NCI-H2227 (cell line): ENCODE results near the gene SNAPC5.
"Not testable (repeated sequence)": the region's sequence is repeated elsewhere in the genome, so short reads cannot be mapped to it uniquely, and the experiment has no call there.

ENCODE experiments used
- DNase-seq: peaks from one replicate; lab custom pipeline; 2025; ENCODE audit not compliant: unreplicated experiment; lab: John Stamatoyannopoulos, UW

SNAPC5 gene

GRCh38 chr15:66491846-66492245 lies 5.7 kb downstream of the SNAPC5 start:
- DNase-seq = no peak

- DNase-seq = no peak
Observed at GRCh38 chr15:66489179-66489791, 8.3 kb downstream of the SNAPC5 start.

- DNase-seq = no peak
Observed at GRCh38 chr15:66488525-66488924, 9.0 kb downstream of the SNAPC5 start.

GRCh38 chr15:66486887-66487286 lies 10.7 kb downstream of the SNAPC5 start:
- DNase-seq = no peak

DNA sequence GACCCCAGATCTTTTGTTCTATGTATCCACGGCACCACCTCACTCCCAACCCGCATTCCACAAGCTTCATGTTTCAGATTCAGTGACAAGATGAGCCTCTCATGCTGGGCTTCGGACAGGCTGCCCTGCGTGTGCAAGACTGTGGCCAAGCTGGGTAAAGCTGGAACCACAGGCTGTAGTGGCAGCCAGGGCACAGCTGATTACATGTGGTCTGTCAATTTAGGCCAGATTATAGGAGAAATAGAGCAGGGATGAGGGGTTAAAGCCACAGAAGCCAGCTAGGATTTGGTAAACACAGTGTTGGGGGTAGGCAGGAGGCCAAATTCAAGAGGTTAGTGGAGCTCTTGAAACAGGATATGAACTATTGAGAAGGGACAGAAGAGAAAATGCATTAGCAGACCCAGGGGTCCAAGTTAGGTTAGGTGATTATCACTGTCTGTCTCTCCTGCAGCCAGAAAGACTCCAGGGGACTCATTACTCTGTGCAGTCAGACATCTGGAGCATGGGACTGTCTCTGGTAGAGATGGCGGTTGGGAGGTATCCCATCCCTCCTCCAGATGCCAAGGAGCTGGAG lies 12.9 kb downstream of the SNAPC5 start:
- DNase-seq = no peak

GRCh38 chr15:66483131-66483566 lies 14.4 kb downstream of the SNAPC5 start:
- DNase-seq = no peak

DNA sequence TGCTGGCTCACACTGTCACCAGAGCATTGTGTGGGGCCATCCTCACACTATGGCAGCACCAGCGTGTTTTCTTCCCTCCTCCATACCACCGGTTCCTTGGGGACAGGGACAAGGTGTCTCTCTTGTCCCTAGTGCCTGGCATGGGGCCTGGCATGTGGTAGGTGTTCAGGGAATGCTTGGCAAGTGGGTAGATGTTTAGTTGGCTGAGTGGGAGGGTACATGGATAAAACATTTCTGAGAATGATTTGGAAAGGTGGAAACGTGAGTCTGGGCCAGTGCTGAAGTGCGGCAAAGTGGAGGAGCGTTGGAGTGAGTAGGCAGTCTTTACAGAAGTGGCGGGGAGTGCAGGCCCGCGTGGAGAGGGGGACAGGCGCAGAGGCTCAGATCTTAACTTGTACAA lies 15.0 kb downstream of the SNAPC5 start:
- no peak for DNase-seq

DNA sequence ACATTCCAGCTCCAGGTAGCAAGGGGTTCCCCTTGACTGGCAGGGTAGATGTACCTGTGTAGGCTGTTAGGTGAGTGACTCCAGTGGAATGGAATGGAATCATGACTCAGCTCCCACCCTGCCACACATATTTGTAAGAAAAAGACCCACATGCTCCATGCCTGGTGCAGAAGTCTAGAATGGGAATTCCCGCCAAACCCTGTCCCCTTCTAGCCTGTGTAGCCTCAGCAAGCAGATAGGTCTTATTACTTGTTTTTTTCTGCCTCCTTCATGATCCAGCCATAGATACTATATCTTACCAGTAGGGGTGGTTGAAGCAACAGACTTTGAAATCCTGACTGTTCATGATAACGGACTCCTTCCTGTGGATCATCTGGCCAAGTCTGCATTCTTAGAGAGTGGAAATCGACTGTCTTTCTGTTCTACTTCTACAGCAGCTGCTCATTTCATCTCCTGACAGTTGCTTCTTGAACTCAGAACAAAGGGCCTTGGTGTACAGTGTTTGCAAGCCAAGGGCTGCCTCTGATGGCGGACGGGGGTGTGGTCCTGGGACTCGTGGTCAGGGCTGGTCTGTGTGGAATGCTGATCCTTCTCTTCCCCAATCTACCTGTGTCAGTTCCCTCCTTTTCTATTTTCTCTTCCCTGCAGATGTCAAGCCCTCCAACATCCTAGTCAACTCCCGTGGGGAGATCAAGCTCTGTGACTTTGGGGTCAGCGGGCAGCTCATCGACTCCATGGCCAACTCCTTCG lies 16.3 kb downstream of the SNAPC5 start:
- no peak for DNase-seq

GRCh38 chr15:66480267-66480666 lies 17.3 kb downstream of the SNAPC5 start:
- no peak for DNase-seq

DNA sequence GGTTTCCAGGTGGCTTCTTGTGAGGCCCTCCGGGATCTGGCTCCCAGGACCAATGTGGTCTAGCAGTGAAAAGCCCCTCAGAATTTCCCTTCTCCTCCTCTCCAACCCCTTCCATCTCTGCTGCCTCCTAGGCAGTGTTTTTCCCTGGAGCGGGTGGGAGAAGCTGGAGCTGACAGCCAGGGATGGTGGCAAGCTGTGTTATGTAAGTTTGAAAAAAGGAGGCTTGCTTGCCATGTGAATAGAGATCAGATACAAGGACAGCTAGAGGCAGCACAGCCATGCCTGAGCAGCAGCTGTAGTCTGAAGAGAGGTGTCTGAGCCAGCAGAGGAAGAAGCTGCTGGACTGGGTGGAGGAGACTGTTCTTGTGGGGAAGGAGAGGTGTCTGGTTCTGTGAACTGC lies 20.6 kb downstream of the SNAPC5 start:
- DNase-seq = no peak

- no peak for DNase-seq
Observed at GRCh38 chr15:66476535-66476934, 21.0 kb downstream of the SNAPC5 start.

GRCh38 chr15:66474963-66475362 lies 22.6 kb downstream of the SNAPC5 start:
- DNase-seq = no peak

- DNase-seq = no peak
Observed at GRCh38 chr15:66474135-66474534, 23.4 kb downstream of the SNAPC5 start.

DNA sequence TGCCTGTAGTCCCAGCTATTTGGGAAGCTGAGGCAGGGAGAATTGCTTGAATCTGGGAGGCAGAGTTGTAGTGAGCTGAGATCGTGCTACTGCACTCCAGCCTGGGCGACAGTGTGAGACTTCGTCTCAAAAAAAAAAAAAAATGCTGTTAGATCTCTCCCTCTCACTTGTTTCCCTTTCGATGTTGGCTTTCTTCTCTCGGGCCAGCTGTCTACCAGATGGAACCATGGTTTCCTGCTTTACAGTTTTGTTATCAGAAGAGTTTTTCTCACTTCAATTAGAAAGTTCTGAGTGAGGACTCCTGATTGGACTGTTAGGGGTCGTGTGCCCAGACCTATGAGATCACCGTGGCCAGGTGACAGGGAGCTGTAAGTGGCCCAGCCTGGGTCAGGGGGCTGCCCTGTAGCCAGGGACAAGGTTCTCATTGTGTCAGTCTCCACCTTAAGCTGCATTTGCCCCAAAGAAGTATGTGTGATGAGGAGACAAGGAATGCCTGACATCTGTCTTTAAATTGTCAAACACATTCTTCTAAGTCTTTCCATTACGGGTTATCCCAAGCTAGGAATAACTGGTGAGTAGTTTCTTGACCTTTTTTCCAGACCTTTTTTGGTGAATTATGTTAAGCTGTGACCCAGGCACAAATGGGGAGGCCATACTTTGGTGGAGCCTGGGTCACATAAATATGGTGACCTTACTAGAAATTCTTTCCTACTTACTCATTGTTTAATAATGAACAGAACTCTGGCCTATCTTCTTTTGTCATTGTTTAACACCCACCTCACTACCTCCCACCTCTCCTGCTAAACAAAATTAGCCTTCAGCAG lies 25.2 kb downstream of the SNAPC5 start:
- DNase-seq = no peak

GRCh38 chr15:66470825-66471224 lies 26.7 kb downstream of the SNAPC5 start:
- not testable (repeated sequence) for DNase-seq

GRCh38 chr15:66467162-66468040 lies 30.2 kb downstream of the SNAPC5 start:
- DNase-seq = not testable (repeated sequence)

GRCh38 chr15:66465294-66465693 lies 32.3 kb downstream of the SNAPC5 start:
- DNase-seq = not testable (repeated sequence)

DNA sequence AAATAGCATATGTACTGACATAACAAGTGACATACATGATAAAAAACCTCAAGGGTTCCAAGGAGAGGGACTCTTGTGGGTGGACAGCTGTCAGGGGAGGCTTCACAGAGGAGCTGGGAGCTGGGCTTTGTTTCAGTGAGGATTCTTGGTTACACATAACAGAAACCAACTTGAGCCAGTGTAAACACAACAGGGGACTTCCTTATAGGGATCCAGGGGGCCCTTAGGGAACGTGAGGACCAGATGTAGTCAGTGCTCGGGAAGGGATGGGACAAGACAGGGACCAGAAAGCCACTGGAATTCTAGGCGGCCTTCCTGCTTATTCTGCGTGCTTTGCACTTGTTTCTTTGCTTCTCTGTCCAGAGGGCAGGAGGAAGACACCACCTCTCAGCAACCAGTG lies 34.9 kb downstream of the SNAPC5 start:
- DNase-seq = no peak

- no peak for DNase-seq
Observed at GRCh38 chr15:66461917-66462316, 35.6 kb downstream of the SNAPC5 start.

GRCh38 chr15:66461294-66461693 lies 36.3 kb downstream of the SNAPC5 start:
- not testable (repeated sequence) for DNase-seq
